HUES48 (cell line): ENCODE measurements around the gene RREB1.
"Not testable (repeated sequence)": the region's sequence is repeated elsewhere in the genome, so short reads cannot be mapped to it uniquely, and the experiment has no call there.

Experiments used
- H3K27ac ChIP-seq: one replicate; pipeline ENCODE4 v1.7.0; 2013; ENCODE audit warnings: low read depth, low read length, inconsistent platforms
- H3K27me3 ChIP-seq: 2 replicates; pipeline ENCODE4 v1.6.1; 2013; ENCODE audit warnings: mild to moderate bottlenecking, low read length; ENCODE audit not compliant: control insufficient read depth, insufficient read depth
- H3K36me3 ChIP-seq: 2 replicates; pipeline ENCODE4 v1.6.1; 2013; ENCODE audit warnings: low read length; ENCODE audit not compliant: control insufficient read depth, insufficient read depth
- H3K4me1 ChIP-seq: 2 replicates; pipeline ENCODE4 v1.6.1; 2013; ENCODE audit warnings: mild to moderate bottlenecking, low read length; ENCODE audit not compliant: control insufficient read depth, insufficient read depth
- H3K4me3 ChIP-seq: 2 replicates; pipeline ENCODE4 v1.5.1; 2013; ENCODE audit warnings: mild to moderate bottlenecking, low read depth, low read length
- H3K9ac ChIP-seq: 2 replicates; pipeline ENCODE4 v1.6.1; 2013; ENCODE audit warnings: mild to moderate bottlenecking, low read depth, low read length, moderate library complexity
- H3K9me3 ChIP-seq: 2 replicates; pipeline ENCODE4 v1.6.1; 2013; ENCODE audit warnings: low read length; ENCODE audit not compliant: control insufficient read depth, insufficient read depth

The RREB1 gene

DNA sequence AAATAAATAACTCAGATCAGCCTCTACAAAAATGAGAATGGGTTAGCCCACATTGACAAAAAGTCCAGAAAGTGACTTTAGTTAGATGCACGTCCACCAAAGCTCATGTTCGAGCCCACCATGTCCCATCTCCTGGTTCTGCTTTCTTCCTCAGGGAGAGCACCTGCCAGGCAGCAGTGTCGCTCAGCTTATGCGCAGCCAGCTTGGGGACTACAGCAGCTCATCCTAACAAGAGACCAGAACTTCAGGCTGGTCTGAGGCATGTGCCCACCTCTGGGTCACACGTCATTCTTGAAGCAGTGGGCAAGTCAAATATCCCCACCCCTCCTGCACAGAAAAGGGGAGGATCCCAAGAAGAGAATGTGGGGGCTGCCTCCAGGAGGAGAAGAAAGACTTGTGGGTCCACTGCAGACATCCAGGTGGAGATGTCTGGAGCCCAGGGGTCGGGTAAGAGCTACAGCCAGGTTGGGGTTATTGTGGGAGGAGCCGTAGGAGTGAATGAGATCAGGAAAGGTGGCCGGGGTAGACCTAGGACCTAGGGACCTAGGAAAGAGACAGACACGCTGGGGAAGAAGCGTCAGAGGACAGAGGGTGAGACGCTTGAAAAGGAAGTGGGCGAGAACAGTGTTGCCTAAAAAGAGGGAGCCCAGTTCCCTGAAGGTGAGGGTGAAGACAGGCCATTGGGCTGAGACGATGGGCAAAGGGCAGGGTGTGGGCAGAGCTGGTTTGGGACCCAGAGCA lies 152.7 kb downstream of the RREB1 start:
- Histone ChIP-seq H3K4me3 (peak overlapping the region; percentile 90), H3K27ac (peak overlapping the region; percentile 67), H3K4me1 (peaks cover 11% of the 10 kb centered on the region), H3K36me3 (no peaks in the 10 kb centered on the region), H3K9ac (peak overlapping the region; percentile 72), H3K27me3 (no peaks in the 10 kb centered on the region), H3K9me3 (peaks cover 5% of the 10 kb centered on the region; the same call in 1 of the 2 replicates)

DNA sequence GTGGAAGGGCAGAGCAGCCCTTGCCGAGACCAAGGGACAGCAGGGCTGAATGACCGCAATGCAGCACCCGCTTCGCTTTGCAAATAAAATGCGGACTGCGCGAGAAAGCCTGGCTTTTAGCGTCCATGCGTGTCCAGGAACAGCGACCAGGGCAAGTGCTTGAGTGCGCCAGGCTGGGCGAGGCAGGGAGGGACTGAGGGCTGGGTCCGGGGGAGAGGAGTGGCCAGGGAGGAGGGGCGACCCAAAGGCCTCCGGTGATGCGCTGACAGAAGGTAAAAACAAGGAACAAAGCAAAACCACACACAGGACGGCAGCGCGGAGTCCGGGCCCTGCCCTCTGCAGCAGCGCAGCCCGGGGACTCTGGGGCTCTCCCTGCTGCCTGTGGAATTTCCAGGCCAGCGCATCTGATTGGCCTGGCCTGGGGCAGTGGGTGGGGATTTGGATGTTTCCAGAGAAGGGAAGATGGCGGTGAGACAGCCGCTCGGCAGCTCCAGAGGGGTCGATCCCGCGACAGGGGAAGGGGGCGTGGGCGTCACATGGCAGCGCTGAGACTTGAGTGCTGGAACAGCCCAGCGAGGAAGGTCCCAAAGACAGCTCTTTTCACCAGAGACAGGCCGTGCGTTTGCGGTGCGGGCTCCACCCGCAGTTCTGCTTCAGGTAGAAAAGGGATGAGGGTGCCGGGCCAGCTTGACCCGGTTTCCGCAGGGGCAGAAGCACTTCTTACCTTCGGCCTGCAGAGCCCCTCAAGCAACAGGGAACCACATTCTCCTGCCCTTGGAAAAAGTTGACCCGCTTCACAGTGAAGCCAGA lies 153.5 kb downstream of the RREB1 start:
- Histone ChIP-seq H3K9me3 (no peaks in the 10 kb centered on the region), H3K36me3 (no peaks in the 10 kb centered on the region), H3K4me1 (peaks cover 11% of the 10 kb centered on the region), H3K27ac (peak overlapping the region; percentile 67), H3K27me3 (no peaks in the 10 kb centered on the region), H3K9ac (peak overlapping the region; percentile 72), H3K4me3 (peak overlapping the region; percentile 90)

DNA sequence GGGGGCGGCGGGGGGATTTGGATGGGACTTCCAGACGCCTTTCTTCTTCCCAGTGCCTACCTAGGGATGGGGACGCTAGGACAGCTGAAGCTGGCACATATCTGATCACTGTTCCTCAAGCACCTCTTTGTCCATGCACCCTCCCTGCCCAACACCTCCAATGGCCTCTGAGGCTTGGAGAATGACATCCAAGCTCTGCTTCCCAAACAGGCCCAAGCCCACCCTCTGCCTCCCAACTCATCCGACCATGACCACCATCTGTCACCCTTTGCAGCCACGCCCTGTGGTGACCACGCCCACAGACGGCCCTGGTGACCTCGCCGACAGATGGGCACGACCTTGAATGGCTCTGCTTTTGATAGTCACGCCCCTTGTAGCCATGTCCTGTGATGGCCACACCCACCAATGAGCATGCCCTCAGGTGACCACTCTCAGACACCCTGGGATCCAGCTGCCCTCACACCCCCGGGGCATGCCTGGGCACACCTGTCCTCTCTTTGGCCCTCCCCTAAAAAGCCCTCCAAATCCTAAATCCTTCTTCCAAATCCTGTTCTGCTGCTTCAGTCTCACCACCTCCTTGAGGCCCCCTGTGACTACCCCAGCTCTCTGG lies 154.2 kb downstream of the RREB1 start:
- Histone ChIP-seq H3K9me3 (no peaks in the 10 kb centered on the region), H3K27me3 (no peaks in the 10 kb centered on the region), H3K36me3 (no peaks in the 10 kb centered on the region), H3K27ac (peak overlapping the region; percentile 67), H3K4me1 (peaks cover 11% of the 10 kb centered on the region), H3K4me3 (peak overlapping the region; percentile 90), H3K9ac (peak overlapping the region; percentile 72; the same call in 1 of the 2 replicates)

- peaks cover 11% of the 10 kb centered on the region for H3K4me1 ChIP-seq
- no peak overlapping the region for H3K27ac ChIP-seq
- H3K27me3 ChIP-seq: no peaks in the 10 kb centered on the region
- H3K9me3 ChIP-seq: no peaks in the 10 kb centered on the region
- no peak overlapping the region for H3K9ac ChIP-seq
- no peaks in the 10 kb centered on the region for H3K36me3 ChIP-seq
- no peak overlapping the region for H3K4me3 ChIP-seq
These were observed 155.2 kb downstream of the RREB1 start for GRCh38 chr6:7262746-7263518.

DNA sequence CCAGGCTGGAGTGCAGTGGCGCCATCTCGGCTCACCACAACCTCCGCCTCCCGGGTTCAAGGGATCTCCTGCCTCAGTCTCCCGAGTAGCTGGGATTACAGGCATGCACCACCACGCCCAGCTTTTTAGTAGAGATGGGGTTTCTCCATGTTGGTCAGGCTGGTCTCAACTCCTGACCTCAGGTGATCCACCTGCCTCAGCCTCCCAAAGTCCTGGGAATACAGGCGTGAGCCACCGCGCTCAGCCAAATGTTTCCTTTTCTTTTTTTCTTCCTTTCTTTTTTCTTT lies 155.7 kb downstream of the RREB1 start:
- H3K9ac ChIP-seq, H3K36me3 ChIP-seq, H3K4me3 ChIP-seq, H3K27ac ChIP-seq, H3K27me3 ChIP-seq, H3K9me3 ChIP-seq: not testable (repeated sequence)
- H3K4me1 ChIP-seq: peaks cover 11% of the 10 kb centered on the region

GRCh38 chr6:7264041-7264440 lies 156.3 kb downstream of the RREB1 start:
- Histone ChIP-seq H3K27me3 (no peaks in the 10 kb centered on the region), H3K9ac (no peak overlapping the region), H3K27ac (no peak overlapping the region), H3K36me3 (no peaks in the 10 kb centered on the region), H3K4me3 (no peak overlapping the region), H3K4me1 (peaks cover 11% of the 10 kb centered on the region), H3K9me3 (no peaks in the 10 kb centered on the region)

DNA sequence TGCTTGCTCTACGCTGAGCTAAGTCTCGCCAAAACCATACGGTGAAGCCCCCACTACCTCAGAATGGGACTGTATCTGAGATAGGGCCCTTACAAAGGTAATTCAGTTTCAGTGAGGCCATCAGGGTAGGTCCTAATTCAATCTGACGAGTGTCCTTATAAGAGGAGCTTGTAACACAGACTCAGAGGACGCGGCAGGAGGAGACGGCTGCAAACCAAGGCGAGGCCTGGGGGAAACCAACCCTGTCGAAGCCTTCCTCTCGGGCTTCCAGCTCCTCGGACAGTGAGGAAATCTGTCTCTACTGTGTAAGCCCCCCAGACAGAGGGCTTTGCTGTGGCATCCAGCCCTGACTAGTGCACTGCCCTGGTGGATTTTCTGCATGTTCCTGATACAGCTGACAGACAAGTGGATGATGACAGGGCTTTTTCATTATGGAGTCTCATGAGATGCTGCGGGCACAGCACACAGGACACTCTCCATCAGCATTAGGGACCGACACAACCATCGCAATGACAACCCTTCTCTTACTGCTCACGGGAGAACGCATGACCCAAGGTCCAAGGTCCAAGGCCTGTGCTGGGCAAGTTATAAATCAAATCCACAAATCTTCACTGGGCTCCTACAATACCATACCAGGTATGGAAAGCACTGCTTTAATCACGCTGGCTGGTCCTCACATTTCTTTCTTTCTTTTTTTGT lies 157.1 kb downstream of the RREB1 start:
- Histone ChIP-seq H3K9me3 (no peaks in the 10 kb centered on the region), H3K27me3 (no peaks in the 10 kb centered on the region), H3K9ac (no peak overlapping the region; the same call in 1 of the 2 replicates), H3K4me3 (no peak overlapping the region), H3K4me1 (peaks cover 11% of the 10 kb centered on the region), H3K27ac (no peak overlapping the region), H3K36me3 (no peaks in the 10 kb centered on the region)

DNA sequence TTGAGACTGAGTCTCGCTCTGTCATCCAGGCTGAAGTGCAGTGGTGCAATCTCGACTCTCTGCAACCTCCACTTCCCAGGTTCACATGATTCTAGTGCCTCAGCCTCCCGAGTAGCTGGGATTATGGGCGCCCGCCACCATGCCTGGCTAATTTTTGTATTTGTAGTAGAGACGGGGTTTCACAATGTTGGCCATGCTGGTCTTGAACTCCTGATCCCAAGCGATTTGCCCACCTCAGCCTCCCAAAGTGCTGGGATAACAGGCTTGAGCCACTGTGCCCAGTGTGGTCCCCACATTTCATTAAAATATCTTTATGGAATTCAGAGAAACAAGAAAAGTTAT lies 157.6 kb downstream of the RREB1 start:
- peaks cover 10% of the 10 kb centered on the region for H3K4me1 ChIP-seq
- H3K4me3 ChIP-seq, H3K27ac ChIP-seq, H3K36me3 ChIP-seq, H3K27me3 ChIP-seq, H3K9ac ChIP-seq, H3K9me3 ChIP-seq: not testable (repeated sequence)

DNA sequence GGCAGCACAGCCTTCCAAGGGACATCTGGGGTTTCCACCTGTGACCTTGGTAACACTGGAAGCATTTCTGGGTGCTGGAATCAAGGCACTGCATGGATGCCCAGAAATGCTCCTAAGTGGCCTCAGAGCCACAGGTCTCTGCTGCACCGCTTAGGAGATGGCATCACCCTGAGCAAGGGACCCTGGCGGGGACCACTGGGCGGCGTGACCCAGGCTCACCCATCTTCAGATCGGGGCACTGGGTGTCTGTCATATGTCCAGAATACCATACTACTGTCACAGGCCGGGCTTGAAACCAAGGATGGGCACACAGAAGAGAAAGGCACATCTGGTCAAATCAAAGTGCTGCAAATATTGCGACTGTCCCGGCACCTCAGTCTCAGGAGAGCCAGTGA lies 159.3 kb downstream of the RREB1 start:
- Histone ChIP-seq H3K27me3 (no peaks in the 10 kb centered on the region), H3K4me1 (peaks cover 4% of the 10 kb centered on the region), H3K36me3 (no peaks in the 10 kb centered on the region), H3K27ac (no peak overlapping the region), H3K9me3 (no peaks in the 10 kb centered on the region), H3K9ac (no peak overlapping the region), H3K4me3 (no peak overlapping the region)

GRCh38 chr6:7267466-7268091 lies 159.8 kb downstream of the RREB1 start:
- Histone ChIP-seq H3K27me3 (no peaks in the 10 kb centered on the region), H3K9ac (no peak overlapping the region), H3K9me3 (no peaks in the 10 kb centered on the region), H3K27ac (no peak overlapping the region), H3K4me3 (no peak overlapping the region), H3K36me3 (no peaks in the 10 kb centered on the region), H3K4me1 (no peaks in the 10 kb centered on the region)
